K562 (cell line): ENCODE results near the gene BRPF1. TPM values are rescaled to one million over a fixed set of nuclear protein-coding genes. Genes with fewer than 3 reads are reported as not detected.
A peak's percentile ranks its signal among the peaks of the same experiment; 100 is the strongest.

Experiments used
- CBX2 ChIP-seq: fragments of 200-600 bp; sonication (generic); IDR thresholded peaks from one replicate; pipeline ENCODE4 v1.6.1; 2012; ENCODE audit warnings: mild to moderate bottlenecking, low read length, inconsistent platforms; ENCODE audit not compliant: insufficient read depth, poor library complexity, severe bottlenecking
- CEBPZ ChIP-seq: fragments of 150-350 bp; IDR thresholded peaks from 2 replicates; pipeline ENCODE4 v1.6.1; 2014; ENCODE audit warnings: low read depth, mild to moderate bottlenecking, low read length, borderline replicate concordance
- CREBBP ChIP-seq: IDR thresholded peaks from one replicate; pipeline ENCODE4 v1.6.1; 2012; ENCODE audit warnings: low read depth, mild to moderate bottlenecking, control low read depth, inconsistent platforms, low read length
- E2F5 ChIP-seq: sonication (generic); formaldehyde crosslinking; IDR thresholded peaks from 2 replicates; pipeline ENCODE4 v1.8.0; 2022; ENCODE audit warnings: mild to moderate bottlenecking, missing genetic modification reagents
- ELK3 ChIP-seq: fragments of 450-650 bp; formaldehyde crosslinking; IDR thresholded peaks from 2 replicates; pipeline ENCODE4 v1.4.0; 2020; ENCODE audit warnings: mild to moderate bottlenecking
- GMEB1 ChIP-seq: fragments of 250-450 bp; sonication (Bioruptor Pico); IDR thresholded peaks from 2 replicates; pipeline ENCODE4 v1.4.0; 2020; ENCODE audit warnings: mild to moderate bottlenecking
- HMG20A ChIP-seq: fragments of 450-650 bp; formaldehyde crosslinking; conservative IDR thresholded peaks from 2 replicates; pipeline ENCODE4 v1.4.0; 2020; ENCODE audit warnings: mild to moderate bottlenecking, mixed read lengths
- HNRNPL ChIP-seq: fragments of 200-400 bp; formaldehyde crosslinking; IDR thresholded peaks from 2 replicates; pipeline ENCODE4 v1.6.1; 2017; ENCODE audit warnings: low read depth, mild to moderate bottlenecking, low read length
- MEF2A ChIP-seq: IDR thresholded peaks from 2 replicates; pipeline ENCODE4 v1.6.1; 2011; ENCODE audit warnings: low read depth, mild to moderate bottlenecking, low read length, moderate library complexity; ENCODE audit not compliant: control insufficient read depth
- MLX ChIP-seq, 2 experiments: fragments of 450-650 bp in 1 of 2; sonication (generic) in 1 of 2; formaldehyde crosslinking; conservative IDR thresholded peaks; 2 replicates each; pipeline versions ENCODE4 v1.4.0 to v1.8.1; 2020 to 2022; ENCODE audit warnings: mild to moderate bottlenecking in 1 of 2, missing genetic modification reagents in 1 of 2
- TRIM28 ChIP-seq: fragments of 450-650 bp; IDR thresholded peaks from 2 replicates; pipeline ENCODE4 v1.6.1; 2017
- ZNF217 ChIP-seq: sonication (generic); formaldehyde crosslinking; IDR thresholded peaks from 2 replicates; pipeline ENCODE4 v1.8.0; 2022; ENCODE audit warnings: mild to moderate bottlenecking, missing genetic modification reagents
- ZNF449 ChIP-seq: fragments of 250-450 bp; sonication (Bioruptor Pico); IDR thresholded peaks from 2 replicates; pipeline ENCODE4 v1.8.0; 2022; ENCODE audit warnings: moderate library complexity, mild to moderate bottlenecking, inconsistent platforms
- ZNF583 ChIP-seq: fragments of 250-450 bp; sonication (Bioruptor Pico); IDR thresholded peaks from 2 replicates; pipeline ENCODE4 v1.4.0; 2020
- polyA plus RNA-seq, 8 experiments: library from polyadenylated mRNA; depleted of rRNA in 4 of 8; stranded (reverse) in 5 of 8; unstranded in 3 of 8; fragments of >200 nt; fragmentation: Nextera tagmentation in 2 of 8; fragmentation: Illumina TruSeq in 1 of 8; extraction: Ambion mirVana in 2 of 8; extraction: Trizol in 1 of 8; gene quantifications; 2 replicates each; pipeline versions ENCODE4 v1.2.1 to v1.2.3, GENCODE V29; 2011 to 2014; ENCODE audit warnings: inconsistent platforms in 1 of 8, missing spikeins in 1 of 8
- total RNA-seq, 7 experiments: library from RNA; depleted of rRNA in 6 of 7; stranded (reverse); fragments of >200 nt in 6 of 7; fragmentation: Illumina TruSeq in 2 of 7; extraction: Trizol in 2 of 7; gene quantifications; 2 replicates each; pipeline versions ENCODE4 v1.2.1 to v1.2.3, GENCODE V29; 2011 to 2021; ENCODE audit warnings: low replicate concordance in 1 of 7

The BRPF1 gene
- total and polyA plus RNA-seq, 9 of the 15 experiments (the other 6 are each of a cell fraction or from before 2014, with no cell fraction given), result 1.1 to 40.2 (median 23.5) TPM

GRCh38 chr3:9749645-9750555, 18.4 kb downstream of the BRPF1 start, which contains the start of gene OGG1 (continued):
- TF ChIP-seq MLX (CRISPR knock-in tag; conservative IDR thresholded peaks at IDR 0.05), result 0 out of 4 replicates have a peak, but pooled peaks of 1 of the 2 experiments have one; percentile 70
- TF ChIP-seq HMG20A (CRISPR knock-in tag), result no peak
- TF ChIP-seq GMEB1 (CRISPR knock-in tag), result no peak
- no peak for TF ChIP-seq E2F5 (CRISPR knock-in tag)
- no peak for TF ChIP-seq CEBPZ
- TF ChIP-seq TRIM28, result 0 out of 2 replicates have a peak, but pooled peaks have one; percentile 21
- TF ChIP-seq CREBBP, result no peak
- no peak for TF ChIP-seq ZNF583 (CRISPR knock-in tag)
- TF ChIP-seq MEF2A, result no peak
- TF ChIP-seq HNRNPL, result peak; percentile 95
- TF ChIP-seq ZNF217, result no peak
- TF ChIP-seq ELK3 (CRISPR knock-in tag), result no peak
- TF ChIP-seq CBX2, result no peak
- no peak for TF ChIP-seq ZNF449 (CRISPR knock-in tag)
